Measurements from ENCODE around the gene BSND. TPM values are rescaled to one million over a fixed set of nuclear protein-coding genes. Genes with fewer than 3 reads are reported as not detected.

Gene BSND
- total and polyA plus RNA-seq, 8 donors = not detected

GRCh38 chr1:54951810-54952226 is 46.9 kb upstream of the BSND start:
- H3K4me1 ChIP-seq = peaks cover 10 to 21% (median 13%) of the 10 kb centered on the region in 4 donors
- no peaks in the 10 kb centered on the region for H3K9me3 ChIP-seq
- TF ChIP-seq POLR2AphosphoS5 (IDR thresholded peaks at IDR 0.05) (no peak), POLR2A (IDR thresholded peaks at IDR 0.05) (no peak), EP300 (IDR thresholded peaks at IDR 0.05) (no peak)
- TF ChIP-seq, protein P1, sequence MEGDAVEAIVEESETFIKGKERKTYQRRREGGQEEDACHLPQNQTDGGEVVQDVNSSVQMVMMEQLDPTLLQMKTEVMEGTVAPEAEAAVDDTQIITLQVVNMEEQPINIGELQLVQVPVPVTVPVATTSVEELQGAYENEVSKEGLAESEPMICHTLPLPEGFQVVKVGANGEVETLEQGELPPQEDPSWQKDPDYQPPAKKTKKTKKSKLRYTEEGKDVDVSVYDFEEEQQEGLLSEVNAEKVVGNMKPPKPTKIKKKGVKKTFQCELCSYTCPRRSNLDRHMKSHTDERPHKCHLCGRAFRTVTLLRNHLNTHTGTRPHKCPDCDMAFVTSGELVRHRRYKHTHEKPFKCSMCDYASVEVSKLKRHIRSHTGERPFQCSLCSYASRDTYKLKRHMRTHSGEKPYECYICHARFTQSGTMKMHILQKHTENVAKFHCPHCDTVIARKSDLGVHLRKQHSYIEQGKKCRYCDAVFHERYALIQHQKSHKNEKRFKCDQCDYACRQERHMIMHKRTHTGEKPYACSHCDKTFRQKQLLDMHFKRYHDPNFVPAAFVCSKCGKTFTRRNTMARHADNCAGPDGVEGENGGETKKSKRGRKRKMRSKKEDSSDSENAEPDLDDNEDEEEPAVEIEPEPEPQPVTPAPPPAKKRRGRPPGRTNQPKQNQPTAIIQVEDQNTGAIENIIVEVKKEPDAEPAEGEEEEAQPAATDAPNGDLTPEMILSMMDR (IDR thresholded peaks at IDR 0.05) = no peak
- no peak for DNase-seq
- H3K4me3 ChIP-seq = no peak overlapping the region
- no peak overlapping the region for H3K27ac ChIP-seq
- intact Hi-C loops (cut with DNase I; ENCODE audit: low total_unique reads) = no loop called here
- H3K36me3 ChIP-seq = no peaks in the 10 kb centered on the region
- no peaks in the 10 kb centered on the region for H3K27me3 ChIP-seq
- WGBS, 5 donors = 92 to 97% (median 93%) methylated on average over 4 of the region's 4 CpGs

GRCh38 chr1:54952950-54953718 is 45.6 kb upstream of the BSND start:
- TF ChIP-seq, protein P1 (IDR thresholded peaks at IDR 0.05) = no peak
- TF ChIP-seq POLR2AphosphoS5 (IDR thresholded peaks at IDR 0.05) = no peak
- TF ChIP-seq EP300 (IDR thresholded peaks at IDR 0.05) = no peak
- TF ChIP-seq POLR2A (IDR thresholded peaks at IDR 0.05) = no peak
- intact Hi-C loops (cut with DNase I; ENCODE audit: low total_unique reads) = no loop called here
- DNase-seq = no peak
- no peak overlapping the region for H3K27ac ChIP-seq
- H3K4me3 ChIP-seq = no peak overlapping the region
- H3K9me3 ChIP-seq = peaks cover 0 to 8% (median 2%) of the 10 kb centered on the region in 4 donors
- no peaks in the 10 kb centered on the region for H3K36me3 ChIP-seq
- H3K27me3 ChIP-seq = no peaks in the 10 kb centered on the region
- WGBS, 5 donors = 69 to 87% (median 85%) methylated on average over 4 of the region's 4 CpGs
- peaks cover 10 to 21% (median 13%) of the 10 kb centered on the region in 4 donors for H3K4me1 ChIP-seq

- H3K4me3 ChIP-seq = no peak overlapping the region
- DNase-seq = no peak
- 62 to 95% (median 80%) methylated on average over 3 of the region's 3 CpGs for WGBS, 5 donors
- peaks cover 0 to 10% (median 2%) of the 10 kb centered on the region in 4 donors for H3K9me3 ChIP-seq
- TF ChIP-seq POLR2A (IDR thresholded peaks at IDR 0.05) = no peak
- no peak for TF ChIP-seq EP300 (IDR thresholded peaks at IDR 0.05)
- TF ChIP-seq, protein P1 (IDR thresholded peaks at IDR 0.05) = no peak
- no peak for TF ChIP-seq POLR2AphosphoS5 (IDR thresholded peaks at IDR 0.05)
- H3K36me3 ChIP-seq = no peaks in the 10 kb centered on the region
- no peak overlapping the region for H3K27ac ChIP-seq
- intact Hi-C loops (cut with DNase I; ENCODE audit: low total_unique reads) = no loop called here
- peaks cover 10 to 21% (median 13%) of the 10 kb centered on the region in 4 donors for H3K4me1 ChIP-seq
- H3K27me3 ChIP-seq = no peaks in the 10 kb centered on the region
Observed at GRCh38 chr1:54953846-54954245, 44.9 kb upstream of the BSND start.

DNA sequence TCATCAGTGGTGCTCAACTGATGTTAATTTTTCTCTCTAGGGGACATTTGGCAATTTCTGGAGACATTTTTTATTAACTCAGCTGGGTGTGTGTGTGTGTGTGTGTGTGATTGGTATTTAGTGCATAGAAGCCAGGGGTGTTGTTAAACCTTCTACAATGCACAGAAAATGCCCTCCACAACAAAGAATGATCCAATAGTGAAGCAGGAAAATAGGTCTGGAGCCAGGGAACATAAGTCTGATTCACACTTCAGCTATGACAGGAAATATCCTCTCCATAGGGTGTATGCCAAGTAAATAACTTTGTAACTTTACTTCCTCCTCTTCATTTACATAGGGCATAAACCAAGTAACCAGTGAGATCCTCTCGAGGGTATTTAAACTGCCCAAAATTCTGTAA is 43.4 kb upstream of the BSND start:
- TF ChIP-seq POLR2AphosphoS5 (IDR thresholded peaks at IDR 0.05) (no peak), POLR2A (IDR thresholded peaks at IDR 0.05) (no peak), EP300 (IDR thresholded peaks at IDR 0.05) (no peak)
- TF ChIP-seq, protein P1 (IDR thresholded peaks at IDR 0.05) = no peak
- 43 to 57% (median 48%) methylated on average over 1 of the region's 1 CpG for WGBS, 5 donors
- Histone ChIP-seq H3K9me3 (peaks cover 0 to 16% (median 4%) of the 10 kb centered on the region in 4 donors), H3K4me3 (no peak overlapping the region), H3K36me3 (no peaks in the 10 kb centered on the region), H3K4me1 (peaks cover 6 to 13% (median 9%) of the 10 kb centered on the region in 4 donors), H3K27me3 (no peaks in the 10 kb centered on the region), H3K27ac (peak overlapping the region in 2 of 5 donors; percentile 23 to 32)
- DNase-seq = no peak
- intact Hi-C loops (cut with DNase I; ENCODE audit: low total_unique reads) = no loop called here

Data from stomach (tissue), 9 donors.